Osteocyte (in vitro differentiated cells): ENCODE data around the gene ETV3. TPM values are rescaled to one million over a fixed set of nuclear protein-coding genes. Genes with fewer than 3 reads are reported as not detected.
A peak's percentile ranks its signal among the peaks of the same experiment; 100 is the strongest.

ENCODE experiments used
- DNase-seq: peaks from one replicate; pipeline ENCODE4 v3.0.0; 2021; ENCODE audit warnings: mixed read lengths; ENCODE audit not compliant: unreplicated experiment; ENCODE audit errors: extremely low spot score
- H3K27ac Mint-ChIP-seq: one replicate; pipeline ENCODE4 v1.8.0; 2021; ENCODE audit warnings: mild to moderate bottlenecking, mixed read lengths; ENCODE audit not compliant: unreplicated experiment
- H3K27me3 Mint-ChIP-seq: one replicate; pipeline ENCODE4 v1.8.0; 2021; ENCODE audit warnings: mixed read lengths; ENCODE audit not compliant: unreplicated experiment
- H3K36me3 Mint-ChIP-seq: one replicate; pipeline ENCODE4 v1.8.0; 2021; ENCODE audit warnings: mixed read lengths; ENCODE audit not compliant: unreplicated experiment
- H3K4me1 Mint-ChIP-seq: one replicate; pipeline ENCODE4 v1.8.0; 2021; ENCODE audit warnings: mixed read lengths; ENCODE audit not compliant: unreplicated experiment
- H3K4me3 Mint-ChIP-seq: one replicate; pipeline ENCODE4 v1.8.0; 2021; ENCODE audit warnings: mild to moderate bottlenecking, moderate library complexity, mixed read lengths; ENCODE audit not compliant: unreplicated experiment
- H3K9me3 Mint-ChIP-seq: one replicate; pipeline ENCODE4 v1.8.0; 2021; ENCODE audit warnings: mixed read lengths; ENCODE audit not compliant: unreplicated experiment
- CTCF ChIP-seq: fragments of 200-600 bp; sonication (generic); IDR thresholded peaks from 2 replicates; pipeline ENCODE4 v1.5.0; 2021; ENCODE audit warnings: antibody characterized with exemption, mild to moderate bottlenecking, moderate library complexity
- total RNA-seq: library from RNA; stranded (reverse); gene quantifications from 2 replicates; pipeline ENCODE4 v1.2.1, GENCODE V29; 2021

ETV3 gene
- total RNA-seq, 1 donor from 2014 or later, result 28.5 TPM

- no peaks in the 10 kb centered on the region for H3K36me3 Mint-ChIP-seq
These were observed 12.4 kb upstream of the ETV3 start for GRCh38 chr1:157150631-157151030.

GRCh38 chr1:157147906-157148700 lies 9.9 kb upstream of the ETV3 start:
- no peaks in the 10 kb centered on the region for H3K36me3 Mint-ChIP-seq
- peaks cover 4% of the 10 kb centered on the region for H3K4me1 Mint-ChIP-seq
- DNase-seq, result no peak
- H3K27me3 Mint-ChIP-seq, result peaks cover 27% of the 10 kb centered on the region
- H3K27ac Mint-ChIP-seq, result peak overlapping the region; percentile 53
- H3K4me3 Mint-ChIP-seq, result no peak overlapping the region
- no peaks in the 10 kb centered on the region for H3K9me3 Mint-ChIP-seq
- no peak for TF ChIP-seq CTCF

More at GRCh38 chr1:157150631-157151030, 12.4 kb upstream of the ETV3 start:
- DNase-seq, result no peak
- TF ChIP-seq CTCF, result no peak
- Mint-ChIP-seq H3K4me1 (peaks cover 19% of the 10 kb centered on the region), H3K27me3 (peaks cover 25% of the 10 kb centered on the region), H3K27ac (no peak overlapping the region), H3K9me3 (no peaks in the 10 kb centered on the region), H3K4me3 (no peak overlapping the region)

GRCh38 chr1:157147037-157147436 lies 8.8 kb upstream of the ETV3 start:
- no peak for DNase-seq
- H3K4me3 Mint-ChIP-seq, result no peak overlapping the region
- peaks cover 4% of the 10 kb centered on the region for H3K4me1 Mint-ChIP-seq
- no peak for TF ChIP-seq CTCF
- H3K27me3 Mint-ChIP-seq, result peaks cover 27% of the 10 kb centered on the region
- H3K27ac Mint-ChIP-seq, result no peak overlapping the region
- H3K9me3 Mint-ChIP-seq, result no peaks in the 10 kb centered on the region
- H3K36me3 Mint-ChIP-seq, result no peaks in the 10 kb centered on the region

GRCh38 chr1:157146244-157146643 lies 8.0 kb upstream of the ETV3 start:
- no peak for TF ChIP-seq CTCF
- Mint-ChIP-seq H3K9me3 (no peaks in the 10 kb centered on the region), H3K4me1 (peaks cover 4% of the 10 kb centered on the region), H3K27me3 (peaks cover 27% of the 10 kb centered on the region), H3K36me3 (no peaks in the 10 kb centered on the region), H3K27ac (no peak overlapping the region), H3K4me3 (no peak overlapping the region)
- DNase-seq, result no peak

- no peaks in the 10 kb centered on the region for H3K36me3 Mint-ChIP-seq
- peaks cover 4% of the 10 kb centered on the region for H3K4me1 Mint-ChIP-seq
- H3K4me3 Mint-ChIP-seq, result no peak overlapping the region
- TF ChIP-seq CTCF, result no peak
- H3K9me3 Mint-ChIP-seq, result no peaks in the 10 kb centered on the region
- H3K27ac Mint-ChIP-seq, result no peak overlapping the region
- no peak for DNase-seq
- peaks cover 17% of the 10 kb centered on the region for H3K27me3 Mint-ChIP-seq
These were observed 6.9 kb upstream of the ETV3 start for GRCh38 chr1:157145076-157145475.
